PC-9 (cell line): ENCODE results near the gene ROR2. TPM values are rescaled to one million over a fixed set of nuclear protein-coding genes. Genes with fewer than 3 reads are reported as not detected.

ENCODE experiments used
- BruUV-seq: library from RNA; stranded (reverse); fragments of 400-500 nt; replicated peaks from 2 replicates; lab custom pipeline; 2021; lab: Mats Ljungman, UMichigan
- CTCF ChIA-PET: fragments of 300-600 bp; sonication (Branson Sonifier 250); formaldehyde crosslinking; loops from one replicate; lab custom pipeline; 2022; ENCODE audit warnings: antibody characterized with exemption; lab: Charles Lee
- POLR2A ChIA-PET: fragments of 300-600 bp; sonication (Branson Sonifier 250); formaldehyde crosslinking; loops from one replicate; lab custom pipeline; 2022; ENCODE audit warnings: antibody characterized with exemption; ENCODE audit not compliant: unreplicated experiment; lab: Charles Lee
- DNase-seq, 2 experiments: peaks; one replicate each; pipeline versions ENCODE4 v3.0.0 to v3.0.0-alpha.2; 2015 to 2022; ENCODE audit warnings: mixed read lengths in 1 of 2
- H2AFZ ChIP-seq: fragments of 200-600 bp; sonication (generic); 2 replicates; pipeline ENCODE4 v1.8.1; 2017; ENCODE audit warnings: antibody characterized with exemption
- H3F3A ChIP-seq: fragments of 200-600 bp; sonication (generic); 2 replicates; pipeline ENCODE4 v1.8.1; 2017; ENCODE audit warnings: antibody characterized with exemption, mild to moderate bottlenecking, low read depth; ENCODE audit not compliant: insufficient read depth
- H3K27ac ChIP-seq: fragments of 200-600 bp; sonication (generic); 2 replicates; pipeline ENCODE4 v1.6.1; 2016; ENCODE audit warnings: mixed run types
- H3K27me3 ChIP-seq: fragments of 200-600 bp; sonication (generic); 2 replicates; pipeline ENCODE4 v1.6.1; 2016; ENCODE audit warnings: low read depth, mixed run types; ENCODE audit not compliant: insufficient read depth
- H3K36me3 ChIP-seq: fragments of 200-600 bp; sonication (generic); 2 replicates; pipeline ENCODE4 v1.6.1; 2016; ENCODE audit warnings: low read depth, mixed run types
- H3K4me1 ChIP-seq: fragments of 200-600 bp; sonication (generic); replicated peaks from 2 replicates; pipeline ENCODE4 v1.6.1; 2016; ENCODE audit warnings: mixed run types; ENCODE audit not compliant: insufficient read depth
- H3K4me2 ChIP-seq: fragments of 200-600 bp; sonication (generic); 2 replicates; pipeline ENCODE4 v1.6.1; 2017; ENCODE audit warnings: mixed run types
- H3K4me3 ChIP-seq: fragments of 200-600 bp; sonication (generic); 2 replicates; pipeline ENCODE4 v1.6.1; 2016; ENCODE audit warnings: mixed run types
- H3K79me2 ChIP-seq: fragments of 200-600 bp; sonication (generic); 2 replicates; pipeline ENCODE4 v1.6.1; 2017; ENCODE audit warnings: low read depth, mixed run types
- H3K9me2 ChIP-seq: fragments of 200-600 bp; sonication (generic); 2 replicates; pipeline ENCODE4 v1.8.1; 2017; ENCODE audit warnings: mild to moderate bottlenecking; ENCODE audit not compliant: insufficient read depth
- H3K9me3 ChIP-seq: fragments of 200-600 bp; sonication (generic); 2 replicates; pipeline ENCODE4 v1.8.1; 2016; ENCODE audit warnings: low read depth; ENCODE audit not compliant: insufficient read depth
- H4K20me1 ChIP-seq: fragments of 200-600 bp; sonication (generic); 2 replicates; pipeline ENCODE4 v1.8.1; 2017; ENCODE audit not compliant: insufficient read depth
- CTCF ChIP-seq: fragments of 200-600 bp; sonication (generic); conservative IDR thresholded peaks from 2 replicates; pipeline ENCODE4 v1.6.1; 2017; ENCODE audit warnings: mixed run types, antibody characterized with exemption, mild to moderate bottlenecking, moderate library complexity
- EZH2 ChIP-seq: fragments of 200-600 bp; sonication (generic); IDR thresholded peaks from 2 replicates; pipeline ENCODE4 v1.8.0; 2017; ENCODE audit warnings: antibody characterized with exemption, low read depth
- intact Hi-C: fragments of 100-400 bp; cut with micrococcal nuclease; formaldehyde crosslinking; loops from one replicate; pipeline ENCODE4 v1.10.0; 2022; ENCODE audit not compliant: unreplicated experiment
- total RNA-seq: library from RNA; stranded (reverse); gene quantifications from 2 replicates; pipeline ENCODE4 v1.2.3, GENCODE V29; 2021

ROR2 gene
- total RNA-seq, 1 experiment from 2014 or later: not detected

GRCh38 chr9:91571036-91571435 lies 379.0 kb downstream of the ROR2 start:
- no peaks in the 10 kb centered on the region; the same call in 1 of the 2 replicates for H3K9me3 ChIP-seq
- no peak overlapping the region for H3K27ac ChIP-seq
- H3K9me2 ChIP-seq: no peaks in the 10 kb centered on the region
- intact Hi-C loops: no loop called here
- no peaks in the 10 kb centered on the region for H3K79me2 ChIP-seq
- CTCF ChIA-PET: no interaction called here
- no peak overlapping the region for H3K4me3 ChIP-seq
- H2AFZ ChIP-seq: no peak overlapping the region
- no peak for DNase-seq
- H3K4me1 ChIP-seq: no peaks in the 10 kb centered on the region
- H4K20me1 ChIP-seq: no peaks in the 10 kb centered on the region
- no peak overlapping the region for H3K4me2 ChIP-seq
- H3K27me3 ChIP-seq: peaks cover 38% of the 10 kb centered on the region; the same call in 1 of the 2 replicates
- no TSS peak for BruUV-seq
- H3K36me3 ChIP-seq: no peaks in the 10 kb centered on the region
- POLR2A ChIA-PET: no interaction called here
- TF ChIP-seq CTCF: no peak
- TF ChIP-seq EZH2: no peak
- H3F3A ChIP-seq: no peaks in the 10 kb centered on the region

DNA sequence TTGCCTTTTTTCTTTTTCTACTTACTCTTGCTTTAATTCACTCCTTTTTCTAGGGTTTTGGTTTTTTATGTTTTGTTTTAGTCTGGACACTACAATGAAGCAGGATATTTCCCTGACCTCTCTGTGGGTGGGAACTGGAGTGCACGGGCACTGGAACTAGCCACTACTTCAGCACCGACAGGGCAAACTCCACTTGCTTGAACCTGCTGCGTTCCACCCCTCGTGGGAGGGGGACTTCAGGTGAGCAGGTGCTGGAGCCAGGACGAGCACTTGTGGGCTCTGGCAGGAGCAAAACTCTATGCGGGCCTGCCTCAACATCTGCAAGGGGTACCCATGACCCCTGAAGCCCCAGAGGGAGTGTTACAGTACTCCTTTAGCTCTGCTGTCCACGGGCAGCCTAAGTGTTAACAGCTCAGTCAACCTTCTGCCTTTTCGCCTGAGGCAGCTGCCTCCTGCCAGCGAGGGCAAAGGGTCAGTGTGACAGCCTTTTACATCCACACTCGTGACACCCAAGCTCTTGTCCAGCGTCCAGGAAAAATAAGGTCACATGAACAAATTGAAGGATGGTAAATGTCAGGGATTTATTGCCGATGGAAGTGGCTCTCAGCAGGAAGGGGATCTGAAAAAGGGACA lies 382.3 kb downstream of the ROR2 start:
- TF ChIP-seq CTCF: no peak
- no peak for TF ChIP-seq EZH2
- peaks cover 38% of the 10 kb centered on the region; the same call in 1 of the 2 replicates for H3K27me3 ChIP-seq
- intact Hi-C loops: no loop called here
- H3K4me3 ChIP-seq: no peak overlapping the region
- H3K4me1 ChIP-seq: no peaks in the 10 kb centered on the region
- H3F3A ChIP-seq: no peaks in the 10 kb centered on the region
- no peaks in the 10 kb centered on the region for H3K9me2 ChIP-seq
- H3K79me2 ChIP-seq: no peaks in the 10 kb centered on the region
- no TSS peak for BruUV-seq
- no peaks in the 10 kb centered on the region; the same call in 1 of the 2 replicates for H3K9me3 ChIP-seq
- CTCF ChIA-PET: no interaction called here
- no peak overlapping the region for H3K27ac ChIP-seq
- DNase-seq: no peak
- no peak overlapping the region for H2AFZ ChIP-seq
- no peaks in the 10 kb centered on the region for H4K20me1 ChIP-seq
- POLR2A ChIA-PET: no interaction called here
- no peak overlapping the region for H3K4me2 ChIP-seq
- no peaks in the 10 kb centered on the region for H3K36me3 ChIP-seq

DNA sequence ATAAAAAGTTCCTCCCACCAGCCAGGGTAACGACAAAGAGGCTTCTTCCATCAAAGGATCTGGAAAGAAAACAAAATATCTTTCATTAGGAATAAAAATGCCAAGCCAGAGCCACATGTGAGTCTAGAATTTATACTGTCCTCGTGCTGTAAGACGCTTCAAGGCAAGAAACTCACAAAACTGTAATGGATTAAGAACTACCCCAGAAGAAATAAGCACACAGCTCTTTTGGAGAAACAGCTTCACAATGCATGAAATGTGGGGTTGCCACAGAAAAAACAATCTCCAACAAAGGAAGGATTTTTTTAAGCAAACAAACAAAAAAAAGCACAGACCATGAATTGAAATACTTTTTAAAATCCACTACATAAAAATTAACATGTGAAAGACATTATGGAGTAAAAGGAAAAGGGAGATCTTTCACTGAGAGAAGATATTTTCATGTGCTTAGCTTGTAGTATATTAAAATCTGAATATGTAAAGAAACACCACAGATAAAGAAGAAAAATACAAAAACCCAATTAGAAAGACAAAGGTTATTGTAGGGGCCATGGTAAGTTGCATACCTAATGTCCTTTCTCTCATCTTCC lies 385.9 kb downstream of the ROR2 start:
- intact Hi-C loops: no loop called here
- H3F3A ChIP-seq: no peaks in the 10 kb centered on the region

More for the DNA sequence above, 385.9 kb downstream of the ROR2 start:
- no peak for DNase-seq
- no peaks in the 10 kb centered on the region for H3K36me3 ChIP-seq
- H3K4me3 ChIP-seq: no peak overlapping the region
- H3K9me2 ChIP-seq: no peaks in the 10 kb centered on the region
- no peaks in the 10 kb centered on the region; the same call in 1 of the 2 replicates for H3K9me3 ChIP-seq
- no peaks in the 10 kb centered on the region for H4K20me1 ChIP-seq
- H3K4me2 ChIP-seq: no peak overlapping the region
- POLR2A ChIA-PET: no interaction called here
- TF ChIP-seq EZH2: no peak
- no peak for TF ChIP-seq CTCF
- peaks cover 9% of the 10 kb centered on the region; the same call in 1 of the 2 replicates for H3K27me3 ChIP-seq
- BruUV-seq: no TSS peak
- CTCF ChIA-PET: no interaction called here
- H2AFZ ChIP-seq: no peak overlapping the region
- H3K4me1 ChIP-seq: no peaks in the 10 kb centered on the region
- H3K79me2 ChIP-seq: no peaks in the 10 kb centered on the region
- H3K27ac ChIP-seq: no peak overlapping the region
